Measurements from ENCODE around the gene SUSD4.

SUSD4 gene

GRCh38 chr1:223386013-223386412 is 22.0 kb upstream of the SUSD4 start:
- TF ChIP-seq CTCF (conservative IDR thresholded peaks at IDR 0.05) = no peak
- no peak overlapping the region for H3K27ac ChIP-seq

GRCh38 chr1:223378754-223379153 is 14.8 kb upstream of the SUSD4 start:
- H3K27ac ChIP-seq = no peak overlapping the region
- TF ChIP-seq CTCF (conservative IDR thresholded peaks at IDR 0.05) = no peak

- no peak overlapping the region for H3K27ac ChIP-seq
- TF ChIP-seq CTCF (conservative IDR thresholded peaks at IDR 0.05) = no peak
Measured at GRCh38 chr1:223374064-223374610, 10.2 kb upstream of the SUSD4 start.

GRCh38 chr1:223364685-223365382 is 858 bp upstream of the SUSD4 start:
- peak overlapping the region; percentile 61 for H3K27ac ChIP-seq
- no peak for TF ChIP-seq CTCF (conservative IDR thresholded peaks at IDR 0.05)

- no peak for TF ChIP-seq CTCF (conservative IDR thresholded peaks at IDR 0.05)
- peak overlapping the region; percentile 61 for H3K27ac ChIP-seq
Measured at GRCh38 chr1:223363057-223363855, 720 bp downstream of the SUSD4 start.

- TF ChIP-seq CTCF (conservative IDR thresholded peaks at IDR 0.05) = no peak
- no peak overlapping the region for H3K27ac ChIP-seq
Measured at GRCh38 chr1:223358826-223359225, 5.2 kb downstream of the SUSD4 start.

GRCh38 chr1:223355699-223356098 is 8.3 kb downstream of the SUSD4 start:
- TF ChIP-seq CTCF (conservative IDR thresholded peaks at IDR 0.05) = no peak
- no peak overlapping the region for H3K27ac ChIP-seq
